Neural cell (in vitro differentiated cells): ENCODE data around the gene CAPN8. TPM values are rescaled to one million over a fixed set of nuclear protein-coding genes. Genes with fewer than 3 reads are reported as not detected.

ENCODE experiments used
- H2AFZ ChIP-seq: fragments of 200-600, 300-800 bp; sonication (generic), shearing (Covaris generic); 2 replicates; pipeline ENCODE4 v1.6.0; 2014; ENCODE audit warnings: low read depth, mild to moderate bottlenecking, antibody characterized with exemption, low read length, moderate library complexity
- H3F3A ChIP-seq: fragments of 200-600 bp; shearing (Covaris generic); 2 replicates; pipeline ENCODE4 v1.6.1; 2016; ENCODE audit warnings: mild to moderate bottlenecking, moderate library complexity, mixed read lengths, antibody characterized with exemption, low read length; ENCODE audit not compliant: insufficient read depth, poor library complexity, severe bottlenecking
- H3K27ac ChIP-seq: fragments of 200-600, 300-800 bp; sonication (generic), shearing (Covaris generic); 2 replicates; pipeline ENCODE4 v1.5.1; 2014; ENCODE audit warnings: mild to moderate bottlenecking, low read length, moderate library complexity
- H3K27me3 ChIP-seq: fragments of 300-800, 200-600 bp; sonication (generic), shearing (Covaris generic); 2 replicates; pipeline ENCODE4 v1.6.0; 2014; ENCODE audit warnings: mild to moderate bottlenecking, low read depth, low read length, moderate library complexity; ENCODE audit not compliant: insufficient read depth
- H3K36me3 ChIP-seq: fragments of 300-800, 200-600 bp; sonication (generic), shearing (Covaris generic); 2 replicates; pipeline ENCODE4 v1.5.1; 2014; ENCODE audit warnings: mild to moderate bottlenecking, antibody characterized with exemption, low read length, moderate library complexity; ENCODE audit not compliant: insufficient read depth
- H3K4me2 ChIP-seq: fragments of 300-800, 200-600 bp; sonication (generic), shearing (Covaris generic); 2 replicates; pipeline ENCODE4 v1.6.0; 2014; ENCODE audit warnings: mild to moderate bottlenecking, low read length
- H3K4me3 ChIP-seq: fragments of 300-800, 200-600 bp; sonication (generic), shearing (Covaris generic); 2 replicates; pipeline ENCODE4 v1.5.1; 2014; ENCODE audit warnings: mild to moderate bottlenecking, low read length, moderate library complexity
- H3K79me2 ChIP-seq: fragments of 200-600 bp; shearing (Covaris generic); replicated peaks from 2 replicates; pipeline ENCODE4 v1.6.0; 2014; ENCODE audit warnings: mild to moderate bottlenecking, low read length, moderate library complexity; ENCODE audit not compliant: insufficient read depth
- H3K9ac ChIP-seq: fragments of 300-800, 200-600 bp; sonication (generic), shearing (Covaris generic); 2 replicates; pipeline ENCODE4 v1.6.1; 2016; ENCODE audit warnings: mild to moderate bottlenecking, low read length, mixed read lengths
- H3K9me2 ChIP-seq: fragments of 200-600 bp; shearing (Covaris generic); 2 replicates; pipeline ENCODE4 v1.6.1; 2016; ENCODE audit warnings: mild to moderate bottlenecking, low read length, mixed read lengths; ENCODE audit not compliant: insufficient read depth
- H3K9me3 ChIP-seq: fragments of 200-600, 300-800 bp; sonication (generic), shearing (Covaris generic); 2 replicates; pipeline ENCODE4 v1.6.1; 2016; ENCODE audit warnings: mild to moderate bottlenecking, mixed run types, low read length, moderate library complexity, mixed read lengths
- H4K20me1 ChIP-seq: fragments of 200-600 bp; shearing (Covaris generic); 2 replicates; pipeline ENCODE4 v1.6.1; 2016; ENCODE audit warnings: mild to moderate bottlenecking, mixed run types; ENCODE audit not compliant: insufficient read depth
- CTCF ChIP-seq: fragments of 450-650 bp; IDR thresholded peaks from 2 replicates; pipeline ENCODE4 v1.5.1; 2014; ENCODE audit warnings: antibody characterized with exemption, mild to moderate bottlenecking, moderate library complexity; ENCODE audit not compliant: poor library complexity, severe bottlenecking
- EP300 ChIP-seq: fragments of 450-650 bp; conservative IDR thresholded peaks from 2 replicates; pipeline ENCODE4 v1.6.1; 2014; ENCODE audit warnings: antibody characterized with exemption, mild to moderate bottlenecking, moderate library complexity; ENCODE audit not compliant: poor library complexity, severe bottlenecking
- EZH2 ChIP-seq: fragments of 200-600, 300-800 bp; shearing (Covaris generic), sonication (generic); IDR thresholded peaks from 2 replicates; pipeline ENCODE4 v1.6.1; 2014; ENCODE audit warnings: antibody characterized with exemption, low read length, borderline replicate concordance, mild to moderate bottlenecking; ENCODE audit not compliant: insufficient read depth, poor library complexity, severe bottlenecking
- MXI1 ChIP-seq: fragments of 450-650 bp; conservative IDR thresholded peaks from 2 replicates; pipeline ENCODE4 v1.6.1; 2014; ENCODE audit warnings: antibody characterized with exemption, mild to moderate bottlenecking; ENCODE audit not compliant: poor library complexity, severe bottlenecking
- POLR2AphosphoS5 ChIP-seq: IDR thresholded peaks from 2 replicates; pipeline ENCODE4 v1.6.1; 2012
- RAD21 ChIP-seq: fragments of 450-650 bp; conservative IDR thresholded peaks from 2 replicates; pipeline ENCODE4 v1.6.1; 2014; ENCODE audit warnings: antibody characterized with exemption, mild to moderate bottlenecking, moderate library complexity
- SMC3 ChIP-seq: fragments of 450-650 bp; conservative IDR thresholded peaks from 2 replicates; pipeline ENCODE4 v1.6.1; 2014; ENCODE audit warnings: antibody characterized with exemption, mild to moderate bottlenecking, moderate library complexity; ENCODE audit not compliant: poor library complexity
- TAF1 ChIP-seq: IDR thresholded peaks from 2 replicates; pipeline ENCODE4 v1.6.1; 2012; ENCODE audit warnings: low read depth
- polyA plus RNA-seq: library from polyadenylated mRNA; depleted of rRNA; stranded (reverse); fragments of >200 nt; gene quantifications from 2 replicates; pipeline ENCODE4 v1.2.3, GENCODE V29; 2014
- TF ChIP-seq, protein P1 (sequence below): IDR thresholded peaks from 2 replicates; pipeline ENCODE4 v1.6.1; 2012; ENCODE audit warnings: borderline replicate concordance

CAPN8 gene
- polyA plus RNA-seq, 1 donor from 2014 or later, result not detected

- no peak overlapping the region for H3K4me3 ChIP-seq
- no peaks in the 10 kb centered on the region for H3K27me3 ChIP-seq
- H4K20me1 ChIP-seq, result no peaks in the 10 kb centered on the region
- no peak for TF ChIP-seq EP300
- no peak for TF ChIP-seq SMC3
- TF ChIP-seq, protein P1, sequence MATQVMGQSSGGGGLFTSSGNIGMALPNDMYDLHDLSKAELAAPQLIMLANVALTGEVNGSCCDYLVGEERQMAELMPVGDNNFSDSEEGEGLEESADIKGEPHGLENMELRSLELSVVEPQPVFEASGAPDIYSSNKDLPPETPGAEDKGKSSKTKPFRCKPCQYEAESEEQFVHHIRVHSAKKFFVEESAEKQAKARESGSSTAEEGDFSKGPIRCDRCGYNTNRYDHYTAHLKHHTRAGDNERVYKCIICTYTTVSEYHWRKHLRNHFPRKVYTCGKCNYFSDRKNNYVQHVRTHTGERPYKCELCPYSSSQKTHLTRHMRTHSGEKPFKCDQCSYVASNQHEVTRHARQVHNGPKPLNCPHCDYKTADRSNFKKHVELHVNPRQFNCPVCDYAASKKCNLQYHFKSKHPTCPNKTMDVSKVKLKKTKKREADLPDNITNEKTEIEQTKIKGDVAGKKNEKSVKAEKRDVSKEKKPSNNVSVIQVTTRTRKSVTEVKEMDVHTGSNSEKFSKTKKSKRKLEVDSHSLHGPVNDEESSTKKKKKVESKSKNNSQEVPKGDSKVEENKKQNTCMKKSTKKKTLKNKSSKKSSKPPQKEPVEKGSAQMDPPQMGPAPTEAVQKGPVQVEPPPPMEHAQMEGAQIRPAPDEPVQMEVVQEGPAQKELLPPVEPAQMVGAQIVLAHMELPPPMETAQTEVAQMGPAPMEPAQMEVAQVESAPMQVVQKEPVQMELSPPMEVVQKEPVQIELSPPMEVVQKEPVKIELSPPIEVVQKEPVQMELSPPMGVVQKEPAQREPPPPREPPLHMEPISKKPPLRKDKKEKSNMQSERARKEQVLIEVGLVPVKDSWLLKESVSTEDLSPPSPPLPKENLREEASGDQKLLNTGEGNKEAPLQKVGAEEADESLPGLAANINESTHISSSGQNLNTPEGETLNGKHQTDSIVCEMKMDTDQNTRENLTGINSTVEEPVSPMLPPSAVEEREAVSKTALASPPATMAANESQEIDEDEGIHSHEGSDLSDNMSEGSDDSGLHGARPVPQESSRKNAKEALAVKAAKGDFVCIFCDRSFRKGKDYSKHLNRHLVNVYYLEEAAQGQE, result no peak
- no peak for TF ChIP-seq TAF1
- no peak for TF ChIP-seq POLR2AphosphoS5
- no peak for TF ChIP-seq MXI1
- no peak for TF ChIP-seq CTCF
- H3K9me2 ChIP-seq, result no peaks in the 10 kb centered on the region
- no peak overlapping the region for H3K27ac ChIP-seq
- H3K4me2 ChIP-seq, result no peak overlapping the region
- no peaks in the 10 kb centered on the region for H3K79me2 ChIP-seq
- no peak overlapping the region for H3K9ac ChIP-seq
- no peaks in the 10 kb centered on the region for H3K9me3 ChIP-seq
- no peak overlapping the region for H2AFZ ChIP-seq
- no peaks in the 10 kb centered on the region for H3K36me3 ChIP-seq
- H3F3A ChIP-seq, result no peaks in the 10 kb centered on the region
Observed at GRCh38 chr1:223704921-223705878, 39.7 kb upstream of the CAPN8 start.

- Histone ChIP-seq H3K4me2 (no peak overlapping the region), H3K9ac (no peak overlapping the region), H4K20me1 (no peaks in the 10 kb centered on the region), H3K79me2 (no peaks in the 10 kb centered on the region), H3K36me3 (no peaks in the 10 kb centered on the region), H3F3A (no peaks in the 10 kb centered on the region), H3K9me3 (no peaks in the 10 kb centered on the region), H3K27me3 (no peaks in the 10 kb centered on the region), H3K4me3 (no peak overlapping the region), H2AFZ (no peak overlapping the region), H3K27ac (no peak overlapping the region), H3K9me2 (no peaks in the 10 kb centered on the region)
- TF ChIP-seq EZH2 (no peak), RAD21 (no peak), MXI1 (no peak), TAF1 (no peak), EP300 (no peak), POLR2AphosphoS5 (no peak), SMC3 (no peak), CTCF (no peak)
- TF ChIP-seq, protein P1, result no peak
Observed at GRCh38 chr1:223703668-223704013, 38.1 kb upstream of the CAPN8 start.
